ENCODE results near the gene ABLIM2.
"Not testable (repeated sequence)": the region's sequence is repeated elsewhere in the genome, so short reads cannot be mapped to it uniquely, and the experiment has no call there.

ABLIM2 gene

GRCh38 chr4:7947927-7948326 lies 210.7 kb downstream of the ABLIM2 start:
- DNase-seq, result no peak

DNA sequence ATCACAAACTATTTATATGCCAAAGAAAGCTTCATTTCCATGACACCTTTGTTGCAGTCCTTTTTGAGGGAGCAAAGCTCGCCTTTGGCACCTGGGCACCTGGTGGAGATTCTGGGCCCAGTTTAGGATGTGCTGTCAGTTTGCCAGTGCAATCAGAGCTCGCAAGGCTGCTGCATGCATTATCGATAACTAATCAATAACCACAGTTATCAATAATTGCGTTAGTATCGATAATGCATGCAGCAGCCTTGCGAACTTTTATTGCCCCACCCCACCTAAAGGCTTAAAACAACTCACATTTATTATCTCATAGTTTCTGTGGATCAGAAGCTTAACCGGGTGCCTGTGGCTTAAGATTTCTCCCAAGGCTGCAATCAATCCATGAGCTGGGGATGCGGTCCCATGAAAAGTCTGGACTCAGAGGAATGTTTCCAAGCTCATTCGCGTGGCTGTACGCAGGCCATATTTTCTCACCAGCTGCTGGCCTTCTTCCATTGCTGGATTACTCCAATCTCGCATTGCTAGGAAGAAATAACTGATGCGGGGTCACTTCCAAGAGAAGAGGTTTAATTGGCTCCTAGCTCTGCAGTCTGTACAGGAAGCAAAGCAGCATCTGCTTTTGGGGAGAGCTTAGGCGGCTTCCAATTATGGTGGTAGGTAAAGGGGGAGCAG lies 212.8 kb downstream of the ABLIM2 start:
- DNase-seq, result no peak

- DNase-seq, result no peak
These were observed 213.9 kb downstream of the ABLIM2 start for GRCh38 chr4:7944599-7945220.

DNA sequence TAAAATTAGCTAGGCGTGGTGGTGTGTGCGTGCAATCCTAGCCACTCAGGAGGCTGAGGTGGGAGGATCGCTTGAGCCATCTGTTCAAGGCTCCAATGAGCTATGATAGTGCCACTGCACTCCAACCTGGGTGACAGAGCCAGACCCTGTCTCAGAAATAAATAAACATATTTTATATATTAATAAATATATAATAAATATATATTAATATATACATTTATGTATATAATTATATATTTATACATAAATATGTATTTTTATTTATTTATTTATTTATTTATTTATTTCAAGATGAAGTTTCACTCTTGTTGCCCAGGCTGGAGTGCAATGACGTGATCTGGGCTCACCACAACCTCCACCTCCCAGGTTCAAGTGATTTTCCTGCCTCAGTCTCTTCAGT lies 214.9 kb downstream of the ABLIM2 start:
- not testable (repeated sequence) for DNase-seq

- no peak for DNase-seq
These were observed 215.4 kb downstream of the ABLIM2 start for GRCh38 chr4:7943211-7943610.

- no peak for DNase-seq
These were observed 216.6 kb downstream of the ABLIM2 start for GRCh38 chr4:7941965-7942496.

DNA sequence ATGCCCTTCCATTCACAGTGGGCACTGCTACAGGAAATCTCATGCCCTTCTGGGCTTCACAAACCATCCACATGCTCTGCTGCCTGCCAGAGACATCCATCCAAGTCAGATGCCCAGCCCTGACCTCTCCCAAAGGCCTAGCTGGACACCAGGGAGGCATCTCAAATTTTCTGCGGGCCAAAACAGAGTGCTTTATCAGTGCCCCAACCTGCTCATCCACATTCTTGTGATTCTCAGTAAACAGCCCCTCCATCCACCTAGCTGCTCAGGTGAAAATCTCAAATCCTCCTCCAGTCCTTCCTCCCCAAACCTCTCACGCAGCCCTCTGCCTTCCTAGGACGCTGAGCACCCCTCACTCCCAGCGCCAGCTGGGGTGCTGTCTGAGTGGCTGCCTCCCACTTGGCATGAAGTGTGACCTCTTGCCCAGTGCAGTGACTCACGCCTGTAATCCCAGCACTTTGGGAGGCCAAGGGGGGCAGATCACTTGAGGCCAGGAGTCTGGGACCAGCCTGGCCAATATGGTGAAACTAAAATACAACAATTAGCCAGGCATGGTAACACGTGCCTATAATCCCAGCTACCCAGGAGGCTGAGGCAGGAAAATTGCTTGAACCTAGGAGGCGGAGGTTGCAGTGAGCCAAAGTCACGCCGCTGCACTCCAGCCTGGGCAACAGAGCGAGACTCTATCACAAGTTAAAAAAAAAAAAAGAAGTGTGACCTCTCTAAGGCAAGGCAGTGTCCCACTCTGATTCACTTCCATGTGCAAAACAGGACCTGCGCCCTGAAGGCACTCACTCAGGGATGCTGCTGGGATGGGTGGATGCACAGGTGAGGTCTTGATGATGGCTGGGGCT lies 217.3 kb downstream of the ABLIM2 start:
- no peak for DNase-seq

DNA sequence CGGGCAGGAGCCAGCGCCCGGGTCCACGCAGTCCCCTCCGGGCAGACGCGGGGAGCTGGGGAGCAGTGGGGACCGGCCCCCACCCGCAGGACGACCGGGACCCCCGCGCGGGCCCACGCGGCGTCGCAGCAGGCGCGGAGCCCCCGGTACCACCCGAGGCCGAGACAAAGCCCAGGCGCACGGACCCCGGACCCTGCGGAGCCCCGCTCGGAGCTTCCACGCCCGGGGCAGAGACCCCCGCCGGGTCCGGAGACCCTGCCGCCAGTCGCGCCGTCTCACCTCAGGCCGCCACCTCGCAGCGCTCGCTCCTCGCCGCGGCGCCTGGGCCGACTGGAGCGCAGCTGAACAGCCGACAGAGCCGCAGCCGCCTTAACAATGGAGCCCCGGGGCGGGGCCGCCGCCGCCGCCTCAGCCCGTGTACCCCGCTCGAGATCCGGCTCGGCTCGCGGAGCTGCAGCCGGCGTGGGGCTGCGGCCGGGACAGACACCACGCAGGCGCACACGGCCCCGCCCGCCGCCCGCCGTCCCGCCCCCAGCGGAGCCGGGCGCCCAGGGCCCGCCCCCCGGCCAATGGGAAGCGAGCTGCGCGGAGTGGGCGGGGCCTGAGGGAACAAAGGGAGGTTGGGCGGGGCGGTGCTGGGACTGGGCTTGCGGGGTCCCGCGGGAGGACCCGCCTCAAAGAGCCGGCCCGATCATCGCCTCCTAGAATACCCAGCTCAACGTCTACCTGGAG lies 219.1 kb downstream of the ABLIM2 start, which contains the start of gene AFAP1:
Gene AFAP1 (minus strand): TSS at position 485 of the 732 bp plus-strand sequence. CDS start 67,783 bp downstream, outside the sequence.
- peak; percentile 52 for DNase-seq

- DNase-seq, result no peak
These were observed 219.8 kb downstream of the ABLIM2 start for GRCh38 chr4:7938609-7939376.

- no peak for DNase-seq
These were observed 220.4 kb downstream of the ABLIM2 start for GRCh38 chr4:7938266-7938608.

DNA sequence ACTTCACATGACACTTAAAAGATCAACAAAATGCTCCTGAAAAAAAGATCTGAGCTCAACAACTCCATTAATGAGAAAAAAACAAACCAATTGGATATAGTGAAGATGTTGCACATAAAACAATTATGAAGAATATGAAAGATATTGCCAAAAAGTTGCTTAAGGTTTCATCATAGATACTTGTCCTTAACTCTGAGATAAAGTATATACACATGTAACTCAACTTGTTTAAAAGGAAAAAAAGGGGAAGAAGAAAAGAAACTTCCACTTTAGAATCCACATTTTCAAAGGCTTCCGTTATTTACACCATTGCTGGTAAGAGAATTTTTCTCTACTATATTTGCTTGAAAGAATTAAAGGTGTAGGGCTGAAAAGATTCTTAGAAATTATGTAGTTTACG lies 221.6 kb downstream of the ABLIM2 start:
- no peak for DNase-seq

DNA sequence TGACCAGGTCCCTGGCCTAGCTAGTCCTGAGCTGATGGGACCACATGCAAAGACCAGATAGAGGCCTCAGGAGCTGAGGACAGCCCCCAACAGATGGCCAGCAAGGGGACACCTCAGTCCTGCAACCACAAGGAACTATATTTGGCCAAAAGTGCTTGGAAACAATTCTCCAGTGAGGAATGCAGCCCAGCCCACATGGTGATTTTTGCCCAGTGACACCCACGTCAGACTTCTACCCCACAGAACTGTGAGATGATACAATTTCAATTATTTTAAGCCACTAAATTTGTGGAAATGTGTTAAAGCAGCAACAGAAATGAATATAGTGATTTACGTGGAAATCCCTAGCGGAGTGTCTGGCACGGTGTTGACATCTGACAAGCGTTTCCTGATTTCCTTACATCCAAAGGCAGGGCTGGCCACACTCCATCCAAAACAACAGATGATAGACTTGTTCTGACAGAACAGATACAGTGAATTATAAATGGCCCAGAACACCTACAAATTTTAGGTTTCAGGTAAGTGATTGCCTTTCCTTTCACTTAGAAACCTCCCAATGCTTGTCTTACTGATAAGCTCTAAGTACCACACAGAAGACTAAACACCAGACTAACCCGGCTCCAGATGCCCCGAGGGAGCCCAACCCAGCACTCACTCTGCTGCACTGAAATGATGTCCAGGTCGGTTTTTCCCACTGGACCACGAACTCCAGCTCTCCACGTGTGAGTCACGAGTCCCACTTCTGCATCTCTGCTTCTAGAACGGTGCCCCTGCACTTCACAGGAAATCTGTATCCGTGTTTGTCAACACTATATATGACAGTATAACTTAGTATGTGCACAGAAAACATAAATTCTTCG lies 224.7 kb downstream of the ABLIM2 start:
- no peak for DNase-seq

DNA sequence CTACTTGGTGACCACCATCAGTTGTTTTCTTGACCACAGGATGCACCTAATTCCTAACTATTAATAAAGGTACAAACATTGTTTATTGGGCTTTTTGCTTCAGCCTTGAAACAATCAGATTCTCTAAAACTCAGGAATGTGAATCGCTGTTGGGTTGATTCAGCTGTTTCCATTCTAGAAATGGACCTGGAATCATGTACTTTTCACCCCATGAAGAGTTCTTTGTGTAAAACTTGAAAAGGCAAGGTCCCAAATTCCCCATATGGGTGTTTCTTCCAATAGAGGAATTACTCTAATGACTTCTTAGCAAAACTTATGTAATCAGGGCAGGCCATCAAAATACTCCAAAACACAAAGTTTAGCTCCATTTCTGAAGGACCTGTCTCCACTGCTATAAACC lies 226.3 kb downstream of the ABLIM2 start:
- no peak for DNase-seq

DNA sequence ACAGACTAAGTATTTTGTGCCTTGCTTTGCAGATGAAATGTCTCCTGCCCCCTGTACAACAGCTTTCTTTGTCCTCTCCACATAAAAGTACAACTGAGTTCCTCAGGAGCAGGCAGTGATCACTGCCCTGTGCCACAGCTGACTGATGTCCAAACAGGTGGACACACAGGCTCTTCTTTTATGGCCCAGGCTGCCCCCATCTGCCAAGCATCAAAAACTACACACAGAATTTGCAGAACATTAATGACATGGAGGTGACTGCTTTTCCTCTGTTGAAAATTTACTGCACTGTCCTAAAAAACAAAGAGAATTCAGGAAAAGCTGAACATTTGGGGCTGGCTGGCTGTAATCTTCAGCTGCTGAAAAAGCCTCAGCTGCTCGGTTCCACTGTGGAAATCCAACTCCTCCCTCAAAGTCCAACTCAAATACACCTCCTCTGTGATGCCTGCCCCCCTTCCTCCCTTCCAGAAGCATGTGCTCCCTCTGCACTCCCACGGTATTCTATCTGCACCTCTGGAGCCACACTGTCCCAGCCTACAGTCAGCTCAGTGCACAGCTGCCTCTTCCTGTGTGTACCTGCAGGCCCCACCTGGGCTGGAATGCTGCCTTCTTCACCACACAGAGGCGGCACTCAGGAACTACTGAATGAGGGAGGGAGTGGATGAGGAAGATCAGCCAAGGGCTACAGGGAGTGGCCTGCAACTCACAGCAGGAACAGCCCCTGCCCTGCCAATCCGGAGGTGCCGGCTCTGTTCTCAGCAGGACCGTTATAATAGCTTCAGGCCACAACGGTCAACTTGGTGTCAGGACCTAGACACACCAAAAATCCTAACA lies 229.3 kb downstream of the ABLIM2 start:
- DNase-seq, result peak; percentile 37

DNA sequence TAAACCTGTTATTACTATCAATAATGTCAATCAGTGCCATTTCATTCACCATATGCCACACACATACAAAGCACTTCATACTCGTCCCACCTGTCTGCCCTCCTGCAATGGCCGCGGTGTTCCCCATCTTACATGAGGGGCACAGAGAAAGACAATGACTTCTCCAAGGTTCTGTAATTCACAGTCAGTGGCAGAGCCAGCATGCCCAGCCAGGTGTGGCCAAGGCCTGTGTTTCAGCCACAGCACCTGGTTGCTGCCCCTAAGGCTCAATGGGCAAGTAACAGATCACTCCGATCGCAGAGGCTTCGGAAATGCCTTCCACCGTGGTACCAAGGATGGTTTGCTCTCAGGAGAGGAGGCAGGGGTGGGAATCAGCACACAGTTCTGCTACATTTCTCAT lies 229.9 kb downstream of the ABLIM2 start:
- no peak for DNase-seq

DNA sequence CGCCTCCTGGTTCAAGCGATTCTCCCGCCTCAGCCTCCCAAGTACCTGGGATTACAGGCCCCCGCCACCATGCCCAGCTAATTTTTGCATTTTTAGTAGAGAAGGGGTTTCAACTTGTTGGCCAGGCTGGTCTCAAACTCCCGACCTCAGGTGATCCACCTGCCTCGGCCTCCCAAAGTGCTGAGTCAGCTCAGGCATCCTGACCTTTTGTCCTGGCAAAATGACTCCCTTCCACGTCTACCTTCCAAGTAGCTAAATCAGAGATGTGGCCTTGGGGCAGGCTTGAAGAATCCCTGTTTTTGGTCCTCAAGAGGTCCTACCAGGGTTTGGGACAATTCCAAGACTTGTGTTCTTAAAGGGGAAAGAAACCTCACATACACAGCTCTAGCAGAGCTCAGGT lies 231.8 kb downstream of the ABLIM2 start:
- DNase-seq, result no peak

- DNase-seq, result no peak
These were observed 234.0 kb downstream of the ABLIM2 start for GRCh38 chr4:7924570-7924969.

GRCh38 chr4:7924163-7924562 lies 234.4 kb downstream of the ABLIM2 start:
- no peak for DNase-seq

DNA sequence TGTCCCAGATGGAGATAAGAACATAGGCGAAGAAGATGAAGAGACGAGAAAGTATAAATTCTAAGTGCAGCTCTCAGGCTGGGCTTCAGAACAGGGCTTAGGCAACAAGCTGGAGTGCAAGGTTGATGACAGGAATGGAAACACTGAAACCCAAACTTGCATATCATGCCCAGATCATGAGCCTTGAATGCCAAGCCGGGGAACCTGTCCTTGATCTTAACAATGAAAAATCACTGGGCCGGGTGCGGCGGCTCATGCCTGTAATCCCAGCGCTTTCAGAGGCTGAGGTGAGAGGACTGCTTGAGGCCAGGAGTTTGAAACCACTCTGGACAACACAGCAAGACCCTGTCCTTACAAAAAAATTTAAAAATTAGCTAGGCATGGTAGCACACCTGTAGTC lies 236.1 kb downstream of the ABLIM2 start:
- DNase-seq, result no peak

- DNase-seq, result no peak
These were observed 239.6 kb downstream of the ABLIM2 start for GRCh38 chr4:7918981-7919380.
